Measurements from ENCODE around the gene ACOX3. TPM values are rescaled to one million over a fixed set of nuclear protein-coding genes. Genes with fewer than 3 reads are reported as not detected.

The ACOX3 gene
- total RNA-seq, 1 experiment from 2014 or later: 40.8 TPM

- DNase-seq: no peak
- peaks cover 20% of the 10 kb centered on the region for H3K36me3 ChIP-seq (replicated peaks; ENCODE audit: control insufficient read depth, insufficient read depth, low read length)
Observed at GRCh38 chr4:8457646-8458252, 17.2 kb upstream of the ACOX3 start.

DNA sequence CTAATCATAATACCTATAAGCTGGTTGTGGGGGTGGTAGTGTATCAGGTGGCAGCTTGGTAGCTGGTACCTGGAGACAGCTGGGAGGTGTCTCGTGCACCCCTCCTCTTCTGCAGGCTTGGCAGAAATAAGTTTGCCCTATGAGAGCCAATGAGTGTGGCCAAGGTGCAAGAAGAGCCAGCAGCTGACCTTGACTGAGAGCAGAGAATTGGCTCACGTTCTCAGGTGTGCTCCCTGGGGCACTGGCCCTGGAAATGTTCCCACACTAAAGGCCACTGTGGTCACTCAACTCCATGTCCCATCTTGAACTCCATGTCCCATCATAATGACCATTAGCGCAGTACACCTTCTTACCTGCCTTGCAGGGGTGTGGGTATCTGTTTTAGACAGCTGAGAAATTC, 13.4 kb upstream of the ACOX3 start:
- Histone ChIP-seq H3K36me3 (replicated peaks; ENCODE audit: control insufficient read depth, insufficient read depth, low read length) (peaks cover 26% of the 10 kb centered on the region), H3K4me3 (ENCODE audit: insufficient read depth, low read depth, low read length) (no peak overlapping the region)

More at GRCh38 chr4:8457646-8458252, 17.2 kb upstream of the ACOX3 start:
- Histone ChIP-seq H3K27me3 (ENCODE audit: control insufficient read depth, insufficient read depth, low read length) (no peaks in the 10 kb centered on the region), H3K4me3 (ENCODE audit: insufficient read depth, low read depth, low read length) (no peak overlapping the region)

GRCh38 chr4:8451440-8452182, 11.1 kb upstream of the ACOX3 start:
- Histone ChIP-seq H3K27me3 (ENCODE audit: control insufficient read depth, insufficient read depth, low read length) (no peaks in the 10 kb centered on the region), H3K36me3 (replicated peaks; ENCODE audit: control insufficient read depth, insufficient read depth, low read length) (peaks cover 23% of the 10 kb centered on the region)
- DNase-seq: no peak

More for the DNA sequence above, 13.4 kb upstream of the ACOX3 start:
- H3K27me3 ChIP-seq (ENCODE audit: control insufficient read depth, insufficient read depth, low read length): no peaks in the 10 kb centered on the region
- DNase-seq: no peak

DNA sequence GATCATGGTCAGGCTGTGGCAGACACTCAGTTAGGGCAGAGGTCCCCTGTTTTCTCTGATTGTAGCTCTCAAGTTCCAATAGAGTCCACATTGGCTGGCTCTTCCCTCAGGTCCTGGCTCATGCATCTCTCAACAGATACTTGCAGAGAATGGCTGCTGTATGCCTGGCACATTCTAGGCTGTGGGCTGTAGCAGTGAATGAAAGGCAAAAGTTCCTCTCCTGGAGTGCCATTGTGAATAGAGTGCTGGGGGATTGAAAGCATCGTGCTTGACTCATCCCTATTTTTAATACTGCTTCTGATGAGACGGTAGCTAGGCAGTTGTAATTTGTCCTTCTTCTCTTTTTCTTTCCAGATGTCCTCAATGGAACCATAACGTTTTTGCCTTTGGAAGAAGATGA, 5.6 kb upstream of the ACOX3 start:
- Histone ChIP-seq H3K27me3 (ENCODE audit: control insufficient read depth, insufficient read depth, low read length) (no peaks in the 10 kb centered on the region), H3K4me3 (ENCODE audit: insufficient read depth, low read depth, low read length) (no peak overlapping the region), H3K36me3 (replicated peaks; ENCODE audit: control insufficient read depth, insufficient read depth, low read length) (peaks cover 1% of the 10 kb centered on the region)
- no peak for DNase-seq

More at GRCh38 chr4:8451440-8452182, 11.1 kb upstream of the ACOX3 start:
- H3K4me3 ChIP-seq (ENCODE audit: insufficient read depth, low read depth, low read length): no peak overlapping the region

- no peaks in the 10 kb centered on the region for H3K27me3 ChIP-seq (ENCODE audit: control insufficient read depth, insufficient read depth, low read length)
- H3K36me3 ChIP-seq (replicated peaks; ENCODE audit: control insufficient read depth, insufficient read depth, low read length): peaks cover 1% of the 10 kb centered on the region
- DNase-seq: no peak
Observed at GRCh38 chr4:8443801-8444200, 3.3 kb upstream of the ACOX3 start.

DNA sequence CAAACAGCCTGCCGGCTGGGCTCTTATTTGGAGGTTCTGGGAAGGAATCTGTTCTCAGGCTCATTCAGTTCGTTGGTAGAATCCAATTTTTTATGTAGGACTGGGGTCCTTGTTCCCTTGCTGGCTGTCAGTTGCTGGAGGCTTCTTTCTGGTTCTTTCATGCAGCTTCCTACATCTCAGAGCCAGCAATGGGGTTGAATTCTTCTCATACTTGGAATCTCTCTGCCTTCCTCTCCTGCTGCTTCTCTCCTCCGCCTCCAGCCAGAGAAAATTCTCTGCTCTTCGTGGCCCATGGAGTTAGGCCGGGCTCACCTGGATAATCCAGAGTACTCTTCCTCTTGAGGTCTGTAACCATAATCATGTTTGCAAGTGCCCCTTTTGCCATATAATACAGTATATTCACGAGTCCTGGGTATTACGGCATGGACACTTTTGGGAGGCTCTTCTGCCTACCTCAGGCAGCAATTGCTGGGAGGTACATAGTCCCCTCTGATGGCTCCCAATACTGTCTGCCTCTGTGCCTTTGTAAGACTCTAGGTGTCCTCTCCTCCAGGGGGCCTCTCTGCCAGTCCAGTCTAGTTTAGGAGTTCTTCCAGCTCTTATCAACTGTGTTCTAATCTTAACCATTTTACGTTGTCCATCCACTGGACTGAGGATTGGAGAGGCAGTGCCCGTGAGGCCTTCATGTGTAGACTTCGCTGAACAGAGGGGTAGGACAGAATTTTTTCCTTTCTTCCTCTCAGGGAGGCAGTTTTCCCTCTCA, 2.3 kb upstream of the ACOX3 start:
- peaks cover 1% of the 10 kb centered on the region for H3K36me3 ChIP-seq (replicated peaks; ENCODE audit: control insufficient read depth, insufficient read depth, low read length)
- no peak for DNase-seq
- no peak overlapping the region for H3K4me3 ChIP-seq (ENCODE audit: insufficient read depth, low read depth, low read length)
- no peaks in the 10 kb centered on the region for H3K27me3 ChIP-seq (ENCODE audit: control insufficient read depth, insufficient read depth, low read length)

More at GRCh38 chr4:8443801-8444200, 3.3 kb upstream of the ACOX3 start:
- H3K4me3 ChIP-seq (ENCODE audit: insufficient read depth, low read depth, low read length): no peak overlapping the region

DNA sequence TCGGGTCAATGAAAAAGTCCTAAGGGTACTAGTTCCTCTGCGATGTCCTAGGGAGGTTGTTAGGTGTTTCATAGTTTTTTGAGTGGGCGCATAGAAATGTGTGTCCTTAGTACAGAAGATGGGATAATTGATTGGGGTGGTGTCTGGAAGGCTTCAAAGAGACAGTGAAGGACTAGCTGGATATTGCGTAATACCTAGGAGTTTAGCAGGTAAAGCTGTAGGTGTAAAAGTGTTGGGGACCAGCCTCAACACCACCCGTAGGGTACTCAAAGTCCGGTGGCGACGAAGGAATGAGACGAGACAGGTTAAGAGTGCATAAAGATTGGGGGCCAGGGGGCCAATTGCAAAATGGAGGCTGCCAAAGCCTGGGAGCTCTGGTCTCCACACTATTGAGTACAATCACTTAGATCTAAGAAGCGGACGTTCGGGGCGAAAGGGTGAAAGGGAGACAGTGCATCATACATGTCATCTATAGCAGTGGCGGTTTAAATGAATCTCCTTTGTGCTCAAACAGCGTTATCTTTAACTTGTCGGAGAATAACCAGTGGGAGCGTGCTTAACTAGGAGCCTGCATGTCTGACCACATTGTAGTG, 1.1 kb upstream of the ACOX3 start:
- no peak for DNase-seq
- Histone ChIP-seq H3K36me3 (replicated peaks; ENCODE audit: control insufficient read depth, insufficient read depth, low read length) (no peaks in the 10 kb centered on the region), H3K27me3 (ENCODE audit: control insufficient read depth, insufficient read depth, low read length) (no peaks in the 10 kb centered on the region), H3K4me3 (ENCODE audit: insufficient read depth, low read depth, low read length) (peak overlapping the region; percentile 90)

DNA sequence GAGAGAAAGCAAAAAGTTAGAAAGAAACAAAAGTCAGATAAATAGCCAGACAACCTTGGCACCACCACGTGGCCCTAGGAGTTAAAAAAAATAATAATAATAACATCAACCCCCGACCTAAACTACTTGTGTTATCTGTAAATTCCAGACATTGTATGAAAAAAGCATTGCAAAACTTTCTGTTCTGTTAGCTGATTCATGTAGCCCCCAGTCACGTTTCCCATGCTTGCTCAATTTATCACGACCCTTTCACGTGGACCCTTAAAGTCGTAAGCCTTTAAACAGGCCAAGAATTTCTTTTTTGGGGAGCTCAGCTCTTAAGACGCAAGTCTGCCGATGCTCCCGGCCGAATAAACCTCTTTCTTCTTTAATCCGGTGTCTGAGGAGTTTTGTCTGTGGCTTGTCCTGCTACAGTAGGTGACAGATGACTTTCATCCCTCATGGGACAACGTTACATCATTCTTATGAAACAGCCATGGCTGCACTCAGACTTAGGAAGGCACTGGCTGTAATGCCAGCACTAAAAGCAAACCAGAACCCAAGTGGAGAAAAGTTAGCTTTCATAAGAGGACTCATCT, 520 bp downstream of the ACOX3 start:
- H3K36me3 ChIP-seq (replicated peaks; ENCODE audit: control insufficient read depth, insufficient read depth, low read length): no peaks in the 10 kb centered on the region
- no peaks in the 10 kb centered on the region for H3K27me3 ChIP-seq (ENCODE audit: control insufficient read depth, insufficient read depth, low read length)
- DNase-seq: no peak
- H3K4me3 ChIP-seq (ENCODE audit: insufficient read depth, low read depth, low read length): peak overlapping the region; percentile 90

DNA sequence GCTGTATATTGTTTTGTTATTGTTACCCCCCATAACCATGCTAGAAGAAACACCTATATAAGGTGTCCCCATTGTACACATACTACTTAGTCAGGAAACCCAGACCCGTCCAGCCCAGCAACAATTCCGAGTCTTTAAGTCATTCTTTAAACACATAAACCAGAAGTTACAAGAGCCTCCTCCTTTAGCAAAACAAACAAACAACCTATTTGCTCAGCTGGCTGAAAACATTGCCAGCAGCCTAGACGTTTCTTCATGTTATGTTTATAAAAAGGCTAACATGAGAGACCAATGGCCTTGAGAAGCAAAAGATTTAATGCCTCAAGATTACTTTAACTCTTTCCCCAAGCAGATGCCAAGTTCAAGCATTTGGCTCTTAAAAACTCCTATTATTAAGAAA, 1.4 kb downstream of the ACOX3 start:
- Histone ChIP-seq H3K4me3 (ENCODE audit: insufficient read depth, low read depth, low read length) (no peak overlapping the region), H3K27me3 (ENCODE audit: control insufficient read depth, insufficient read depth, low read length) (no peaks in the 10 kb centered on the region), H3K36me3 (replicated peaks; ENCODE audit: control insufficient read depth, insufficient read depth, low read length) (no peaks in the 10 kb centered on the region)
- DNase-seq: no peak

DNA sequence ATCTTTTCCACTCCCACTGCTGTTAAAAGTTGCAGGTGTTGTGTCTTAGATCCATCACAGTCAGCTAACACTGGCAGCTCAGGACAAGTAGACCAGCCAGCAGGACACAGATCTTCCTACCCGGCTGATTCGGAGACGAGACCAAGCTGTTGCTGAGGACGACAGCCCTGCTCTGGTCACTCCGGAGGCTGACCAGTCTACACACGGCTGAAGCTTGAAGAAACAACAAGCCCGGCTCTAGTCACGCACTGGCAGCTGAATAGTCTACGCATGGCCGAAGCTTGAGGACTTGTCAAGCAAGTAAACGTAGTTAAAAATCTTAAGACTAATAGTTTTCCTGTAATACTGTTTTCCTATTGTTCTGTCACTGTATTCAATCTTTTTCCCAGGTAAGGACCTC, 1.8 kb downstream of the ACOX3 start:
- Histone ChIP-seq H3K27me3 (ENCODE audit: control insufficient read depth, insufficient read depth, low read length) (no peaks in the 10 kb centered on the region), H3K36me3 (replicated peaks; ENCODE audit: control insufficient read depth, insufficient read depth, low read length) (no peaks in the 10 kb centered on the region), H3K4me3 (ENCODE audit: insufficient read depth, low read depth, low read length) (no peak overlapping the region)
- no peak for DNase-seq

- Histone ChIP-seq H3K36me3 (replicated peaks; ENCODE audit: control insufficient read depth, insufficient read depth, low read length) (no peaks in the 10 kb centered on the region), H3K4me3 (ENCODE audit: insufficient read depth, low read depth, low read length) (peak overlapping the region; percentile 4; the same call in 1 of the 2 replicates), H3K27me3 (ENCODE audit: control insufficient read depth, insufficient read depth, low read length) (no peaks in the 10 kb centered on the region)
- peak; percentile 68 for DNase-seq
Observed at GRCh38 chr4:8437281-8437680, 3.2 kb downstream of the ACOX3 start.

DNA sequence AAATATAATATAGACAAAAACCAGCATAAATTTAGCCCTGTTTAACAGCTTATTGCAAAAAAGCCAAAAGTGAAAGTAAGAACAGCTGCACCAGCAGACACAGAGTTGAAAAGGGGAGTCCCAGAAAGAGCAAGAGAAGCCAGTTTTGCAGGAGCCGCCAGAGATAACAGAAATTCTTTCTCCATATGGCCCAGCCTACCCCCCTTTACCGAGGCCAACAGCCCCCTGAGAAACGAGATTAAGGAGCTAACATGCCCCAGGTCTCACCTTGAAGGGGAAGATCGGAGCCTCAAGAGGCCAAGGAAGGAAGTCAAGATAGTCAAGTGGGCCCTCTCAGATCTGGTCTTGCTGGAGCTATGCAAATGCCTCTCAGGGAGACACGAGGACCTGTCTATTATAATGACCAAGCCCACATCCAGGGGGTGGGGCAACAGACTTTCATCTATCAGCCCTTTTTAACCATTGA, 4.8 kb downstream of the ACOX3 start:
- Histone ChIP-seq H3K27me3 (ENCODE audit: control insufficient read depth, insufficient read depth, low read length) (no peaks in the 10 kb centered on the region), H3K36me3 (replicated peaks; ENCODE audit: control insufficient read depth, insufficient read depth, low read length) (no peaks in the 10 kb centered on the region), H3K4me3 (ENCODE audit: insufficient read depth, low read depth, low read length) (peak overlapping the region; percentile 25; the same call in 1 of the 2 replicates)
- DNase-seq: no peak

GRCh38 chr4:8434251-8435073, 6.1 kb downstream of the ACOX3 start:
- no peaks in the 10 kb centered on the region for H3K36me3 ChIP-seq (replicated peaks; ENCODE audit: control insufficient read depth, insufficient read depth, low read length)
- no peak overlapping the region; the same call in 1 of the 2 replicates for H3K4me3 ChIP-seq (ENCODE audit: insufficient read depth, low read depth, low read length)
- no peak for DNase-seq
- H3K27me3 ChIP-seq (ENCODE audit: control insufficient read depth, insufficient read depth, low read length): no peaks in the 10 kb centered on the region
